VCaP (cell line): ENCODE measurements around the gene LAMP5.

Experiments
- H3K27ac ChIP-seq: fragments of 450-650 bp; 2 replicates; pipeline ENCODE4 v1.5.1; 2017
- TF ChIP-seq, protein P1 (sequence below): fragments of 450-650 bp; conservative IDR thresholded peaks from 2 replicates; pipeline ENCODE4 v1.5.1; 2017; ENCODE audit warnings: mild to moderate bottlenecking, moderate library complexity

LAMP5 gene

GRCh38 chr20:9508240-9508661, 6.1 kb upstream of the LAMP5 start:
- TF ChIP-seq, protein P1, sequence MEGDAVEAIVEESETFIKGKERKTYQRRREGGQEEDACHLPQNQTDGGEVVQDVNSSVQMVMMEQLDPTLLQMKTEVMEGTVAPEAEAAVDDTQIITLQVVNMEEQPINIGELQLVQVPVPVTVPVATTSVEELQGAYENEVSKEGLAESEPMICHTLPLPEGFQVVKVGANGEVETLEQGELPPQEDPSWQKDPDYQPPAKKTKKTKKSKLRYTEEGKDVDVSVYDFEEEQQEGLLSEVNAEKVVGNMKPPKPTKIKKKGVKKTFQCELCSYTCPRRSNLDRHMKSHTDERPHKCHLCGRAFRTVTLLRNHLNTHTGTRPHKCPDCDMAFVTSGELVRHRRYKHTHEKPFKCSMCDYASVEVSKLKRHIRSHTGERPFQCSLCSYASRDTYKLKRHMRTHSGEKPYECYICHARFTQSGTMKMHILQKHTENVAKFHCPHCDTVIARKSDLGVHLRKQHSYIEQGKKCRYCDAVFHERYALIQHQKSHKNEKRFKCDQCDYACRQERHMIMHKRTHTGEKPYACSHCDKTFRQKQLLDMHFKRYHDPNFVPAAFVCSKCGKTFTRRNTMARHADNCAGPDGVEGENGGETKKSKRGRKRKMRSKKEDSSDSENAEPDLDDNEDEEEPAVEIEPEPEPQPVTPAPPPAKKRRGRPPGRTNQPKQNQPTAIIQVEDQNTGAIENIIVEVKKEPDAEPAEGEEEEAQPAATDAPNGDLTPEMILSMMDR: no peak
- no peak overlapping the region for H3K27ac ChIP-seq

GRCh38 chr20:9508696-9509178, 5.7 kb upstream of the LAMP5 start:
- H3K27ac ChIP-seq: no peak overlapping the region
- TF ChIP-seq, protein P1: no peak

GRCh38 chr20:9509246-9509645, 5.1 kb upstream of the LAMP5 start:
- no peak overlapping the region for H3K27ac ChIP-seq
- TF ChIP-seq, protein P1: no peak

GRCh38 chr20:9510911-9511310, 3.5 kb upstream of the LAMP5 start:
- TF ChIP-seq, protein P1: no peak
- H3K27ac ChIP-seq: no peak overlapping the region

- TF ChIP-seq, protein P1: no peak
These were observed 324 bp upstream of the LAMP5 start for GRCh38 chr20:9514072-9514460.

DNA sequence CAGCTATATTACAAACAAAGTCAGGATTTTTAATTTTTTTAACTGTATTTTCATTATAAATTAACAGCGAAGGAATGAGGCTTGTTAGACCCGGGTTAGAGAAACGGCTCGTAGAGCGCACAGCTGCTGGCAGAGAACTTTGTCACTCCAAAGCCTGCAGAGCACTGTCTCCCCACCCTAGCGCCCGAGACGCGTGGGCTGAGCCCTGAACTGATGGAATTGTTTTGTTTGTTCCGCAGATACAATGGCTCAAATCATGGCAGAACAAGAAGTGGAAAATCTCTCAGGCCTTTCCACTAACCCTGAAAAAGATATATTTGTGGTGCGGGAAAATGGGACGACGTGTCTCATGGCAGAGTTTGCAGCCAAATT, 810 bp downstream of the LAMP5 start:
- no peak overlapping the region for H3K27ac ChIP-seq
- TF ChIP-seq, protein P1: no peak

More at GRCh38 chr20:9514072-9514460, 324 bp upstream of the LAMP5 start:
- H3K27ac ChIP-seq: no peak overlapping the region

GRCh38 chr20:9515741-9516233, 1.4 kb downstream of the LAMP5 start:
- TF ChIP-seq, protein P1: no peak
- H3K27ac ChIP-seq: no peak overlapping the region
